ENCODE results near the gene GIGYF2.
"Not testable (repeated sequence)": the region's sequence is repeated elsewhere in the genome, so short reads cannot be mapped to it uniquely, and the experiment has no call there.

Gene GIGYF2

DNA sequence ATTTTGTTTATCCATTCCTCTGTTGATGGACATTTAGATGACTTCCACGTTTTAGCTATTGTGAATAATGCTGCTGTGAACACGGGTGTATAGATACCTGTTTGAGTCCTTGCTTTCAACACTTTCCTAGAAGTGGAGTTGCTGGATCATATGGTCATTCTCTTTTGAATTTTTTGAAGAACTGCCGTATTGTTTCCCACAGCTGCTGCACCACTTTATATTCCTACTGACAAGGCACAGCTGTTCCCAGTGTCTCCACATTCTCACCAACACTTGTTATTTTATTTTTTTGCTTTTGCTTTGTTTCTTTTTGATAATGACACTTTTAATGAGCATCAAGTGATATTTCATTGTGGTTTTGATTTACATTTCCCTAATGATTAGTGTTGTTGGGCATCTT, 120.6 kb downstream of the GIGYF2 start:
- no peak for DNase-seq

DNA sequence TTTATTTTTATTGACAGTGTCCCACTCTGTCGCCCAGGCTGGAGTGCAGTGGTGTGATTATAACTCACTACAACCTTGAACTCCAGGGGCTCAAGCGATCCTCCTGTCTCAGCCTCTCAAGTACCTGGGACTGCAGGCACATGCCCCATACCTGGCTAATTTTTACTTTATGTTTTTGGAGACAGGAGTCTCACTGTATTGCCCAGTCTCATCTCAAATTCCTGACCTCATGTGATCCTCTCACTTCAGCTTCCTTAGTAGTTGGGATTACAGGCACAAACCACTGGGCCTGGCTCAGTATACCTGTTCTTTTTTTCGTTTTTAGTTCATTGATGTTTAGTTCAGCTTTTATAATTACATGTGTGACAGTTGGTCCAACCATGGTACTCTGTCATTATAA, 132.9 kb downstream of the GIGYF2 start:
- DNase-seq: no peak

DNA sequence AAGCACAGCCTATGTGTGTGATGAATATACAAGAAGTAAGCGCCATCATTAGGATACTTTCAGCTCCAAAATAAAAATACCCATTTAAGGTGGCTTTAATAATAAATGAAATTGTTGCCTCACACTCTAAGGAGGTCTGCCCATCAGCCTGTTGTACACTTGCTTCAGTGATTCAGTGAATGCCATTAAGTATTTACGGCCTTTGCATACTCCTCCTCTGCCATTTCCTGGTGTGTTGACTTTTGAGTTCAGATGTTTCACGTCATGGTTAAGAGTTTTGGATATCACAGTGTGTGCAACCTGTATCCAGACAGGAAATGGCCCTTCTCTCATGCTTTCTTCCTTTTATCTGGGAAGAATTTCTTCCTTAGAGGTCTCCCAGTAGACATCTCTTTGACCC, 134.4 kb downstream of the GIGYF2 start:
- no peak for DNase-seq

DNA sequence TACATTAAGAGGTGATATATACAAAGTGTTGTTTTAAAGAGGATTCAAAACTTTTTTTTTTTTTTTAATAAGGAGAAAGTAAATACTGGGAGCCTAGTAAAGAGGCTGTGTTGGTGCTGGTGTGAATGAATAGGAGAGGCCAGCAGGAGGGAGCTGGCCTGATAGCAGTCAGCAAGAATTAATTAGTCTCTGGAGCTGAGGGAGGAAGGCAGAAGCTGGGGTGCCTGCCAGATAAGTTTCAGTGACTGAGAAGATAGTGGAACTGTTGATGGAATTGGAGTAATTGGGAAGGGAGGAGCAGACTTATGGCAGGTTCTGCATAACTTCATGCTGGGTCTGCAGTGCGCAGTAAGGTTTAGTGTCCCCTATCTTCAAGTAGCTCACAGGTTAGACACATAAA, 136.7 kb downstream of the GIGYF2 start:
- peak; percentile 13 for DNase-seq

DNA sequence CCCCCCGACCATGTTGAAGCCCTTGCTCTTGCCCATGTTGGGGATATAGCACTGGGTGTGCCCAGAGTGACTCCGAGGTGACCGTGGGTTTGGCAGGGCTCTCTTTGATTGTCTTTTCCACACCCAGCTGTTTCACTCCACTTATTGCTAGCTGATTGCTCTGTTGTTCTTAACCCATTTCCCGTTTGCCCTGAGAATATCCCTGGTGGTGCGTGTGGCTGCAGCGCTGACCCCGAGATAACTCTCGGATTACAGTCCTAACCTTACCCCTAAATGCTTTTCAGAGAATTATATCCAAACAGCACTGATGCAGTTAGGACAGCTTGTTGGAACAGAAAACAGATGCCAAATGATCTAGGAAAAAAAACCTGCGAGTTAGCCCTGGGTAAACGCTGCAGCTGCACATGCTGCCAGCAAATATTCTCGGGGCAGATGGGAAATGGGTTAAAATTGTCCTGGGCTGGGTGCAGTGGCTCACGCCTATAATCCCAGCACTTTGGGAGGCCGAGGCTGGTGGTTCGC, 138.6 kb downstream of the GIGYF2 start:
- no peak for DNase-seq

DNA sequence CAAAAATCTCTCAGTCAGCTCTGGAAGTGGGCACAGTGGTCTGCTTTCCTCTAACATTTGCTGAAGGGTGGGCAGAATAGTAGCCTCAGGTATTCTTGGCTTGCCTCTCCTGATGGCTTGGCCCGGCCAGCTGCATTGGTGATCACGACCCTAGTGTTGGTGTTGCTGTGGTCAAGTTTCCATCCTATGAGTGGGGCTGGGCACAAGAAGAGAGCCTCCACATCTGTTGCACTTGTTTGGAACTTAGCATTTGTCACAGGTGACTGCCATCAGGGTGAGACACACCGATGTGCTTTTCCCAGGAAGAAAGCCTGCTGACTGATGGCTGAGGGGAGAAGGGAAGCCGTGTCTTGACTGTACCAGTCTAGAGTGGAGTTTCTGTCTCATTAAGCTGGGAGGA, 139.8 kb downstream of the GIGYF2 start:
- no peak for DNase-seq

DNA sequence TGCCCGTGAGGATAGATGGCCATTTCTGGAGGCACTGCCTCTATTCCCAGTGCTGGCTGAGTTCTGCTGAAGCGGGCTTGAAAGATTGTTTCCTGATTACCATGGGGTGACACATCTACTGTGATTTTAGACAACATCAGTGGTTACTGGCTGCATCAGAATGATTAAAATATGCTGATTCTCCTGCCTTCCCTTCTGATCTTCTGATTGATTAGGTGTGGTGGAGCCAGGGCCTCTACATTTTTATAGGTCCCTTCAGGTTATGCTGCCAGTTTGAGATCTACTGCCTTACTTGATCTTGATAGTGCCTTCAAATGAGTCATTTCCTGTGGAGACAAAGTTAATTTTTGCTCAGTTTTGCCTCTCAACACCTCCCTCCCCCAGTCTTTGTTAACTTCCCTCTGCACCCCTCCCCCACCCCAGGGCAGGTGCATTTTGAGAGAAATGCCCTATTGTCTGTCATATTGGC, 141.3 kb downstream of the GIGYF2 start:
- peak; percentile 78 for DNase-seq

DNA sequence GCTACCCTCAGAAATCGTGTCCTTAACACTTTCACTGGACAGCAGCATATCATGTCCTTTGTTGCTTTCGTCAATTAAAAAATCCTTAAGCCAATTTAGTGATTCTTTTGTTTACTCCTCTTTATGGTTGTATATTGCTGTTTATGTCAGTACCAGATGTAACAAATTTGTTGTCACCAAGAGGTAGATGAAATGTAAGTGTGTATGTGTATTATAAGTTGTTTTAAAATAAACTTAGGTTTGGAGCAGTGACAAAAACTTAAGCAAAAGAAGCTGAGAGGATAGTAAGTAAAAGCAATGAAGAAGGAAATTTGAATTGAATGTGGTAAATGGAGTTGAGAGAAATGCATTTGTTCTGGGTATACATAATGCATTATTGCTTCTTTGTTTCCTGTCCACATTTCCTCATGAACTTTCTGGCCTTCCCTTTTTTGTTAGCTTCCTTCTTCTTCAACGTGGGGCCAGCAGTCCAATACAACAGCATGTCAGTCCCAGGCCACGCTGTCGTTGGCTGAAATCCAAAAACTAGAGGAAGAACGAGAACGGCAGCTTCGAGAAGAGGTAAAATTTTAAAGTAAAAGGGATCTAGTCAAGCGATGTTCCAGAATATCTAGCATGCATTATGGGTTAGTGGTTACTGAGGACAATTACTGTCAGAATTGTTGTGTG, 142.4 kb downstream of the GIGYF2 start:
- DNase-seq: peak; percentile 74

DNA sequence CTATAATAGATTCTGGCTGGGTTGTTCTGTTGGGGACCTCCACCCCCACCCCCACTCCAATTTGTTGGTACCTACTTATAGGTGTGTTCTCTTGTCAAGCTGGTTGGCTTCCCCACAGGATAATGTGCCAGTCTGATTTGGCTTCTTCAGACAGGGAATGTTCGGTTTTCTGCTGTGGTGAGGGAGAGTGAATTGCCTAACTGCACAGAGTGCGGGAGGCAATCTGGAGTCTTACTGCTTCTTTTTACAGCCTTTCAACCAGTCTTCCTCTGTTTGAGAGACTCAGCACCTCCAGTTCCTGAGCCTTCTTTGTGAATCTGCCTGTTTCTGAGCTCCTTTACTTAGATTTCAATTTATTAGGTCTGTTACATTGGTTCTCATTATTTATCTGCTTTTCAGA, 145.6 kb downstream of the GIGYF2 start:
- DNase-seq: no peak

DNA sequence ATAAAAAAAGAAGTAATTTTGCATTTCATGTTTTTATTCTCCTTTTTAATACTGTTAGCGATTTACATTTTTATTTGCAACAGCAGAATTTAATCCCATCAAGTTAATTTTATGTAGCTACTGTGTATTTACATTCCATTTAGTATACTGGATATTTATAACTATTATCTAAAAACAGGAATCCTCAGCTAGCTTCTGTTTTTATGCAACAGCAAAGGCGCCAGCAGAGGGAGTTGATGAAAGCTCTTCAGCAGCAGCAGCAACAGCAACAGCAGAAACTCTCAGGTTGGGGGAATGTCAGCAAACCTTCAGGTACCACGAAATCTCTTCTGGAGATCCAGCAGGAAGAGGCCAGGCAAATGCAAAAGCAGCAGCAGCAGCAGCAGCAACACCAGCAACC, 146.7 kb downstream of the GIGYF2 start:
- peak; percentile 21 for DNase-seq

DNA sequence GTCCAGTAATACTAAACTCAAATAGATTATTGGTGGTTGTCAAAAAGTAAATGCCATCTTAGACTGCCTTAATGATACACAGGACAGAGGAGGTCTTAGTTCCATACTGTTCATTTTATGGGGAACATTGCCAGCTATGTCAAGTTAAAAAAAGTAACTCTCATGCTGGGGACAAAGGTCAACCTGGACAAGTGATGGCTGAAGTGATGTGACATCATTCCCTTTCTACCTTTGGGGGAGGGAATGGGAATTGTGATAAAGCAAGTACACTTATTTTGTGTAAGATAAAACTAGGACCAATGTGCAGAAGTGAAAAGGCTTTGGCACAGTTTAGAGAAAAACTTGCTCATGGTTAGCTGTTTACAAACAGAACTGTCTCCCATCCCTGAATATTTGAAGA, 148.9 kb downstream of the GIGYF2 start:
- no peak for DNase-seq

DNA sequence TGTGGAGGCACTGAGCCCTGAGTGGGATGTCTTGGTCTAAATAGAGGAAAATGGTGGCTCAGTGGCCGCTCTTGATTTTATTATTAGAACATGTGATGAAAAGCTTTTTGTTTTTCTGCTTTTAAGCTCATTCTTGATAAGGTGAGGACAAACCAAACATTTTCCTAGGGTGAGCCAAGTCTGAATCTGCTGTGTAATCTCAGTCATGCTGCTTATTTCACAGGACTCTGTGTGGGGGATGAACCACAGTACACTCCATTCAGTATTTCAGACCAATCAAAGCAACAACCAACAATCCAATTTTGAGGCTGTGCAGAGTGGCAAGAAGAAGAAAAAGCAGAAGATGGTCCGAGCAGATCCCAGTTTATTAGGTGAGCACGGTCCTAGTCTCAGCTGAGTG, 152.9 kb downstream of the GIGYF2 start:
- DNase-seq: no peak

DNA sequence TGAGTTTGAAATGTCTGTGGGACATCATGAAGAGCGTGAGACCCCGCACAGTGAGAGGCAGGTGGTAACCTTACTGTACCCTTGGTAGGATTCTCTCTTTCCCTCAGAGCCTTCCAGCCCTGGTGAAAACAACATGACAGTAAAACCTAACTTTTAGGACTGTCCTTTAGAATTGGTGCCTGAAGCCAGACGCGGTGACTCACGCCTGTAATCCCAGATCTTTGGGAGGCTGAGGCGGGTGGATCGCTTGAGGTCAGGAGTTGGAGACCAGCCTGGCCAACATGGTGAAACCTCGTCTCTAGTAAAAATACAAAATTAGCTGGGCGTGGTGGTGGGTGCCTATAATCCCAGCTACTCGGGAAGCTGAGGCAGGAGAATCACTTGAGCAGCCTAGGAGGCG, 154.9 kb downstream of the GIGYF2 start:
- DNase-seq: not testable (repeated sequence)

DNA sequence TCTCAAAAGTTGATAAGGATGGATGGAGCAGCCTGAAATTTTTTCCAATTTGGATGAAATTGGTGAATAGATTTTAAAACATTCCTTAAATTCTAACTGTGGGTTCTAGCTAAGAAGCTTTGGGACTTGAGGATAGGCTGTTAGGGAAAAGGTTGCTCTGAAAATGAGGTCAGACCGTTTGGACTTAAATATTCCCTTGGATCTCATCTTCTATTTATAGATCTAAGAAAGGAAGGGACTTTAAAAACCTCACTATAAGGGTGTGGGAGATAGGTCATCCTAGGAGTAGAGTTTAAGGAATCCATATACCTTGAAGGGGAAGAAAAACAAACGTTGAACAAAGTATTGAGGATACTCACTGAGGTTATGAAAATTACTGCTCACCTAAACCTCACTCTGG, 155.5 kb downstream of the GIGYF2 start:
- DNase-seq: no peak

DNA sequence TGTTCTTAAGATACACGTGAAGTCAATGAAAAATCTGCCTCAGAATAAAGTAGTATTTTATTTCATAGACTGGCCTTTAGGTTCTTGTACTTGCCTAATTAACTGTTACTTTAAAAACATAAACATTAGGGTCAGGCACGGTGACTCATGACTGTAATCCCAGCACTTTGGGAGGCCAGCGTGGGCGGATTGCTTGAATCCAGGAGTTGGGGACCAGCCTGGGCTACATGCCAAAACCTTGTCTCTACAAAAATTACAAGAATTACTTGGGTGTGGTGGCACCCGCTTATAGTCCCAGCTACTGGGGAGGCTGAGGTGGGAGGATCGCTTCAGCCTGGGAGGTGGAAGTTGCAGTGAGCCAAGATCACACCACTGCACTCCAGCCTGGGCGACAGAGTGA, 157.0 kb downstream of the GIGYF2 start:
- DNase-seq: peak; percentile 86

DNA sequence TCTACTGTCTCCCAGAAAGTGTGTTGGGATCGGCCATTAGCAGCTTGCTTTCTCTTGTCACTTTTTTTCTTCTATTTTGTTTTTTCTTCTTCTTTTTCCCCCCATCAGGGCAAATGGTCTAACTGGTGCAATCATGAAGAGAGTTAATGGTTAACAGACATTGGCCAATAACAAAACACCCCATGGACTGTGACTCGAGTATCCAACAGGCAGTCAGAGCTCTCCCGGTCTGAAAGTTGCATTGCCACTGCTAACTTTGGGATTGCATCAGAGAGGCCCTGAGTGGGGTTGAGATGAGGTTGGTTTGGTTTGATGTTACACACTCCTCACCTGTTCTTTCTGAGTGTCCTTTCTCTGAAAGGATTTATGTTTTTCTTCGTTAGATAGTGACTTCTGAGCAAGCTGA, 160.0 kb downstream of the GIGYF2 start:
- DNase-seq: no peak

DNA sequence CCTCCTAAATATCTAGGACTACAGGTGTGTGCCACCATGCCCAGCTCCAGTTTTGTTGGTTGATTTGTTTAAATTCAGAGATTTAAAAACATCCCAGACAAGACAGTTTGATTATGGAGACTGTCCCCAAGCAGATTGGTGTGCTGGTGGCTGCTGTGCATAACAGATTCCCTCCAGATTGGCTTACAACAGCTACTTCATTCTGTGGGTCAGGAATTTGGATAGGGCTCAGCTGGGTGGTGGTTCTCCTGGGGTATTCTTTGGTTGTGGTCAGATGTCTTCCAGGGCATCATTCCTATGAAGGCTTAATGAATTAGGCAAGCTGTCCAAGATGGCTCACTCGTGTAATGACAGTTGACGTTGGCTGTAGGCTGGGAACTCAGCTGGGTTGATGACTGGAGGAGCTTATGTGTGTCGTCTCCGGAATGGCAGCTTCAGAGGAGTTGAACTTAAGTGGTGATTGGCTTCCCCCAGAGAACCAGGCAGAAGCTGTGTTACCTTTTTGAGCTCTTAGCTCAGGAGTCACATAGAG, 162.3 kb downstream of the GIGYF2 start:
- no peak for DNase-seq

DNA sequence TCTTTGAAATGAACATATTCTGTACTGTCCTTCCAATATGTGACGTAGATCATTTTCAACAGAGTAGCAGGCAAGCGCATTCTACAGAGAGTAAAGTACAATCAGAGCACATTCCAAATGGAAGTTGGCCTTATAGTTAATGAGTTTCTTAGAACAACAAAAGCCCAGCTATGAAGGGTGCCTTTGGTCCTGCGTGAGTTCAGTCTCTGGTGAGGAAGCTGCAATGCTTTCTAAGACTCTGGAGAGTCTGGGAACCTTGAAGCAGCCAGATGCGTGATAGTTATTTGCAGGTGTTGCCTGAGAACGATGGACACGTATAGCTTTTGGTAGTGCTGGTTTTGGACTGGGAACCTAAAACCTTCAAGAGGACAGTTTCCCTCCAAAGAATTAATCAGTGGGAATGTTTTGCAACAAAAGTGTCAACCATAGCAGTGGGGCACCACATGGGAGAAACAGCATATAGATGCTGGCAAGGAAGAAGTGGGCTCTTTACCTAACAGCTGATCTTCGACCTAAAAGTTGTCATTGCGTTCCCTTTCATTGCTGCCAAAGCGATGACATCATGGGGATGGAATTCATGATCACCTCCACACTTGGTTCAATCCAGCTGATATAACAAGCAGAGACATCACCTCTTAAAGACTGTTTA, 163.6 kb downstream of the GIGYF2 start:
- no peak for DNase-seq

DNA sequence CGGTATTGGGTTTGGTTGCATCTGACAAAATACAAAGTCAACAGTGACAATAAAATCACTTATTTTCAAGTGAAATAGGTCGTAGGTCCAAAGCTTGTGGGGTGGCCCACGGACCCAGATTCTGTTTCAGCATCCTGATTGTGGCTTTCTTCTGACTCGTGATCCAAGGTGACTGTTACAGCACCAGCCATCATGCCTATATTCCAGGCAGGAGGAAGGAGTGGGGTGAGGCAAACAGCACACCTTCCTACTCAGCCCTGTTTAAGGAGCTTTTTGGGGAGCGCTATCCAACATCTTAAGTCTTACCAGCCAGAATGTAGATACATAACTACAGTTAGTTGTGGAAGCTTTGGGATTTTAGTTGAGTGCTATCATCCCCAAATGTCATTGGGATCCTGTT, 164.2 kb downstream of the GIGYF2 start:
- no peak for DNase-seq

DNA sequence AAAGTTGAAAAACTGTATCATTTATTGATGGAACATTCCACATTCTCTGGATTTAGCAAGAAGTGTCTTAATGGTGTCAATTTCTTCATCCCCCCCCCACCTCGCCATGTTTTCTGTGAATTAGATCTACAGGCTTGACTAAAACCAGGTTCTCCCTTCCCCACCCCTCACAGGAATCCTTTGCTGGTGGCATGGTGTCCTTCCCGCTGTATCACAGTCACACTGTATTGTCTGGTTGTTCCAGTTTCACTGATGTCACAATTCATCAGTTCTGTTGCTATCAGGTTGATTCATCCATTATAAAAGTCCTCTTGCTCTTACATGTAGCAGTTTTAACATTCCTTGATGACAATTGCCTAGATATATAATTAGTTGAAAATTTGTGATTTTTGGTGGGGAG, 166.9 kb downstream of the GIGYF2 start:
- DNase-seq: no peak

DNA sequence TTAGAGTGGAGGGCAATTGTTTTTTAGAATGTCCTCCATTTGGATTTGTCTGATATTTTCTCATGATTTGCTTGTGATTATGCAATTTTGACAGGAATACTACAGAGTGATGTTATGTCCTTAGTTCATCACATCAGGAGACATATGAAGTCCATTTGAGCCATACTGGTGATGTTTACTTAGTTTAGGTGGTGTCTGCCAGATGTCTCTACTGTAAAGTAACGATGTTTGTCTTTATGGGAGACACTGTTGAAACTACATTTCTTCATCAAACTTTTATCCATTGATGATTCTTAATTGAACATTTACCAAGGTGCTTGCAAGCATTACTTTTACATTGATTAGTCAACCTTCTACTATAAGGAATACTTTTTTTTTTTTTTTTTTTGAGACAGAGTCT, 168.0 kb downstream of the GIGYF2 start:
- no peak for DNase-seq

DNA sequence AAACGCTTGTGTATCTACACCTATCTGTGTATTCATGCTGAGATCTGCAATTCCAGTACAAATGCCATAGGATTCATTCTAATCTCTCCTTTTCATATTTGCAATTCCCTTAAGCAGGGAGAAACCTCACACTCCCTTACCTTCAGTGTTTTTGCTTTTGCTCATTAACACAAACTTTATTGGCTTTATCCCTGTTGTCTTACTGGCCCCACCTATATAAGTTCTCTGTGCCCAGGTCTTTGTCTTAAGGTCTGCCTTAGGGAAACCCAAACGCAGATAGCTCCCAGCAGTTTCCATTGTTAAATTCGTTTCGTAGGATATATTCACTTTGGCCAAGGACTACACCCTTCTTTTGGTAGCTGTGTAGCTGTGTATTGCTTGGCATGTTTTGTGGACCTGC, 169.0 kb downstream of the GIGYF2 start:
- DNase-seq: no peak

DNA sequence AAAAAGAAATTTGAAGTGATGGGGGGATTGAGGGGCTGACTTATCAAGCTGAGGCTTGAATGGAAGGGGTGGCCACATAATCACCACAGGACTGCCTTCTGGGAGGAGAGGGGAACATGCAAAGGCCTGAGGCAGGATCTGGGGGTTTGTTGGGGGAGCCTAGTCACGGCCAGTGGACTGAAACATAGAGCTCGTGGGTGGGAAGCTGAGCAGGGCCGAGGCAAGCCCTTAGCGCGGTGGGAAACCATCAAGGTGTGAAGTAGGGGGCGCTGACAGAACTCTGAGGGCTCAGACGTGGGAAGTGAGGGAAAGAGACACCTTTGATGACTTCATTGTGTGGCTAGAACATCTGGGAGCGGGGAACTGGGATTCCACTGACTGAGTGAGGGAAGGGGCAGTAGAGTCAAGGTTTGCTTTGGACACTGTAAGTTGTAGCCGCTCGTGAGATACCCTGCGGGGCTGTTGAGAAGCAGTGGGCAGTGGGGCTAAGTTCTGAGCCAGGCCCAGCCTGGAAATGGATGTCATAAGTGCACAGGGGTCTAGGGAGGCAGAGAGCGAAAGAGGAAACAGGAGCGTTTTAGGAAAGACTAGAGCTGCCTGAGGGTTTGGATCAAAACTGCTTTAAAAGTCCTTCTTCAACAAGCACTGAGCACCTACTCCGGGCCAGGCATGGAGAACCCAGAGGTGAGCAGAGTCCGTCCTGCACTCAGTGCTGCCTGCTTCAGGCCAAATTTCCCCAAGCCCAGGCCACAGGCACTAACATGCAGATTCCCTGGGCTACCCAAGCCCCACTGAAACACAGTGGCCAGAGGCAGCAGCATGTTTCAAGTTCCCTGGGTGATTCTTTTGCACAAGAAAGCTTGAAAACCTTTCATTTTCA, 172.2 kb downstream of the GIGYF2 start:
- DNase-seq: no peak

Data from hematopoietic multipotent progenitor cell treated with erythropoietin and hydrocortisone succinate and interleukin-3 and kit ligand, for 6 days (in vitro differentiated cells).